HG02884 (cell line): ENCODE data around the gene COG4.

Source experiments
- ATAC-seq: cut with Tn5 transposase; IDR thresholded peaks from one replicate; pipeline ENCODE4 v1.9.1; 2021; ENCODE audit warnings: mild to moderate bottlenecking, moderate library complexity; ENCODE audit not compliant: unreplicated experiment

The COG4 gene

DNA sequence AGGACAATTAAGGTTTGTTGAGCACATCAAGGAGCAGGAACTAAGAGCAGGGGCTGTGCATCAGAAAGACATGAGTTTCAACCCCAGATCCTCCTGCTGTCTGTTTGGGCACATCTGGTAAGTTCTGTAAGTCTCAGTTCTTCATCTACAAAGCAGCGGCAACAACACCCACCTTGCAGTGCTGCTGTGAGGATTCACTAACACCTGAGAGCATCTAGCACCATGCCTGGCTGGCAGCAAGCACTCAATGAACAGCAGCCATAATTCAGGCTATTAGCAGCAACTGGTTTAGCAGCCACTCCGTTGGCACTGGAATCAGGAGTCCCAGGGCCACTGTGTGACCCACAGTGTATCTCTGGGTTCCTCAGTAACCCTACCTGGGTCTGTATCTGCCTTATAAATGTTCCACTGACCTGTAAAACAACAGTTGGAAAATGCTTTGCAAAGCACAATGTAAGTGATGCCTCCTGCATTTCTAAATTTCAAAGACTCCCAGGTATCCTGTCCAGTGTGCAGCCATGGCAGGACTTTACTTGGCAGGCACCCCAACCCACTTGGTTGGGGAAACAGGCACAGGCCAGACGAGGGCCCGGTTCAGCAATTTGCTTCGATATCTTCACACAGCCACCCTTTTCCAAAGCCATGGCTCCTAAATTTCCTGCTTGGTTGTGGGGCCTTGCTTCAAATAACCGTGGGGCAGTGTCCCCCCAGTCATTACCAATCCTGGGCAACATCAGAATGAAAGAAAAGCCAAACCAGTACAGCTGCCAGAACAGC, 88.7 kb downstream of the COG4 start:
- no peak for ATAC-seq

- no peak for ATAC-seq
Observed at GRCh38 chr16:70433458-70434103, 89.8 kb downstream of the COG4 start.

DNA sequence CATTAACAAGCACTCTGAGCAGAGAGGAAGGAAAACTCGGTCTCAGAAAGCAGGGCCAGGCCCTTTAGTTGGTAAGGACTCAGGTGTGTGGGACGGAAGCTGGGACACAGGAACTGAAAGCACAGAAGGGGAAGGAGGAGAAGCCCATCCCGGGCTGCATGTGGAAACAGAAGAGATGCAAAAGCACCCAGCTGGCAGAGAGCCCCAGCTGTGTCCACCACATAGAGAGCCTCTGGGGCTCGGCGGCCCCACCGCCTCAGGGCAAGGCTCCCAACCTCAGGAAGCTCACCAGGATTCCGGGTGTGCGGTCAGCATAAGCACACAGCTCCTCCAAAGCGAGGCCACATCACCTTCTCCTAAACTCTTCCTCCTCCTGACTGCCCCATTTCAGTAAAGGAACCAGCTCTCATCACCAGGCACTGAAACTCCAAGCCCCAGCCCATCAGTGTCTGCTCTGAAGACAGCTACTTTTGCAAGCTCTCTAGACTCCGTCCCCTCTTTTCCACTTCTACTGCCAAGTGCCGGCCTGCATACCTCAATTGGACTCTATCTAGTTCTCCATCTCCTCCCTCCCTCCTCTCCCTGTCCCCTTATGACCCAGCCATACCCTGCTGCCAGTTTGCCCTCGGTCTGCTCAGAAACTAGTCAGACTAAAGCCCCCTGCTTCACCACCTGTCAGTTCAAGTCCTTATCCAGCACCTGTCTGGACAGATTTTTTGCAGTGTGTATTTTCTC, 90.5 kb downstream of the COG4 start:
- no peak for ATAC-seq

GRCh38 chr16:70432356-70432722, 91.0 kb downstream of the COG4 start:
- no peak for ATAC-seq

- peak; percentile 43 for ATAC-seq
Observed at GRCh38 chr16:70430667-70431536, 92.5 kb downstream of the COG4 start.
